Stimulated activated CD4-positive, alpha-beta T cell treated with anti-CD3 and anti-CD28 coated beads, Interleukin-2, amount 100 ng/mL, for 24 hours (primary cell): ENCODE data around the gene ILRUN.
"Not testable (repeated sequence)": the region's sequence is repeated elsewhere in the genome, so short reads cannot be mapped to it uniquely, and the experiment has no call there.

Experiments used
- DNase-seq, 2 donors: peaks; one replicate each; pipeline ENCODE4 v3.0.0-alpha.2; 2020

Gene ILRUN

GRCh38 chr6:34696739-34697543 is at the start of gene ILRUN:
Gene ILRUN (minus strand): TSS chr6:34696767. CDS start chr6:34696603, 164 bp downstream.
- DNase-seq, result peak; percentile 96 to 99

GRCh38 chr6:34745277-34746103 is 48.9 kb upstream of the ILRUN start:
- DNase-seq, result peak in 1 of 2 donors; percentile 13

- DNase-seq, result not testable (repeated sequence)
These were observed 47.7 kb upstream of the ILRUN start for GRCh38 chr6:34744294-34744647.

- DNase-seq, result no peak
These were observed 47.2 kb upstream of the ILRUN start for GRCh38 chr6:34743625-34744293.

GRCh38 chr6:34742094-34742493 is 45.5 kb upstream of the ILRUN start:
- no peak for DNase-seq

GRCh38 chr6:34736823-34737222 is 40.3 kb upstream of the ILRUN start:
- no peak for DNase-seq

GRCh38 chr6:34731393-34732060 is 35.0 kb upstream of the ILRUN start:
- no peak for DNase-seq

GRCh38 chr6:34729631-34730470 is 33.3 kb upstream of the ILRUN start:
- no peak for DNase-seq

GRCh38 chr6:34726055-34726454 is 29.5 kb upstream of the ILRUN start:
- DNase-seq, result no peak

GRCh38 chr6:34723203-34723602 is 26.6 kb upstream of the ILRUN start:
- DNase-seq, result no peak

GRCh38 chr6:34722451-34722850 is 25.9 kb upstream of the ILRUN start:
- DNase-seq, result no peak

GRCh38 chr6:34720160-34720559 is 23.6 kb upstream of the ILRUN start:
- DNase-seq, result not testable (repeated sequence)

GRCh38 chr6:34719646-34720045 is 23.1 kb upstream of the ILRUN start:
- DNase-seq, result not testable (repeated sequence)

GRCh38 chr6:34718976-34719375 is 22.4 kb upstream of the ILRUN start:
- no peak for DNase-seq

- no peak for DNase-seq
These were observed 20.9 kb upstream of the ILRUN start for GRCh38 chr6:34717466-34717865.

- DNase-seq, result no peak
These were observed 18.1 kb upstream of the ILRUN start for GRCh38 chr6:34714663-34715062.

- not testable (repeated sequence) for DNase-seq
These were observed 16.3 kb upstream of the ILRUN start for GRCh38 chr6:34712881-34713280.

- no peak for DNase-seq
These were observed 12.8 kb upstream of the ILRUN start for GRCh38 chr6:34709386-34709785.

GRCh38 chr6:34705241-34705640 is 8.7 kb upstream of the ILRUN start:
- DNase-seq, result no peak

- DNase-seq, result no peak
These were observed 4.6 kb upstream of the ILRUN start for GRCh38 chr6:34701199-34701598.

- no peak for DNase-seq
These were observed 1.5 kb upstream of the ILRUN start for GRCh38 chr6:34697904-34698559.

- DNase-seq, result no peak
These were observed 923 bp upstream of the ILRUN start for GRCh38 chr6:34697544-34697836.
